ENCODE data around the gene ROBO2. TPM values are rescaled to one million over a fixed set of nuclear protein-coding genes. Genes with fewer than 3 reads are reported as not detected.

The ROBO2 gene
- total and polyA plus RNA-seq, 8 donors, result 0.65 to 4.3 (median 1.6) TPM

DNA sequence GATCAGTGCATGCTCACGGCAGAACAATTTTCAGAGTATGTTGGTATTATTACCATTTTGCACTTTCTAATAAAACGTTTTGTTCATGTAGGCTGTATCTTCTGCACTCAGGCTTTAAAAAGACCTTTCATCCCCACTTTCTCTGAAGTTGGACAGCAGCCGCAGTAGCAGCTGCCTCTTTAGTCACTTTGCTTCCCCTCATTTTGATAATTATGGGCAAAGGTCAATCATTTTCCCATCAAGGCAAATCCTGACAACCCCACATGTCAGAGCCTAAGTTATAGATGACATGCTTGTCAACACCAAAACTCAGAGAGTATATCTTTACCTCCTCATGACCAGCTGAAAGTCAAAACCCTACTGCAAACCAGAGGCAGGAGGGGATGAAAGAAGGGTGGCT lies 99.7 kb downstream of the ROBO2 start:
- DNase-seq, result no peak
- no peaks in the 10 kb centered on the region for H3K27me3 ChIP-seq
- no peak for ATAC-seq
- intact Hi-C loops (cut with DNase I), result no loop called here
- H3K4me3 ChIP-seq, result no peak overlapping the region
- no peaks in the 10 kb centered on the region for H3K36me3 ChIP-seq
- TF ChIP-seq CTCF (IDR thresholded peaks at IDR 0.05), result no peak
- FAIRE-seq, result no peak
- no peaks in the 10 kb centered on the region for H3K4me1 ChIP-seq
- H3K9me3 ChIP-seq, result no peaks in the 10 kb centered on the region
- 57 to 67% methylated on average over 3 of the region's 3 CpGs for WGBS, 2 donors
- no peak overlapping the region for H3K27ac ChIP-seq

- Histone ChIP-seq H3K4me1 (no peaks in the 10 kb centered on the region), H3K27me3 (no peaks in the 10 kb centered on the region), H3K4me3 (no peak overlapping the region), H3K9me3 (no peaks in the 10 kb centered on the region), H3K36me3 (no peaks in the 10 kb centered on the region), H3K27ac (no peak overlapping the region)
- DNase-seq, result no peak
- TF ChIP-seq CTCF (IDR thresholded peaks at IDR 0.05), result no peak
- intact Hi-C loops (cut with DNase I), result no loop called here
- no peak for FAIRE-seq
- ATAC-seq, result no peak
- 41 to 46% methylated on average over 3 of the region's 3 CpGs for WGBS, 2 donors
Observed at GRCh38 chr3:77141423-77141822, 101.5 kb downstream of the ROBO2 start.

DNA sequence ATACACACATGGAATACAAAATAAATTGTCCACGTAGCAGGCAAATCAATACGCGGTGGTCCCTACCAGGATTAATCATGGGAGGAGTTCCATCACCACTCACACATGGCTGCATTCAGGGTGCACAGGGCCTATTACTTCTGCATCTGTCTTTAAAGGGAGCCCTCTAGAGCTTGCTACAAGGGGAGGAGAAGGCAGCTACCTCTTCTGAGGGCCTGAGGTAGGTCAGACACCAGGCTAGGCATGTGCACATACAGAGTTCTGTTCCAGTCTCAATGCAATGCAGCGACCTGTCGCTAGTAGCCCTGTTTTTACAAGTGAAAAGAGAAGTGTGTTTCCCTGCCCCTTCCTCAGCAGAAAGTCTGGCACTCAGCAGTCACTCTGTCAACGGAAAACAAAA lies 102.7 kb downstream of the ROBO2 start:
- intact Hi-C loops (cut with DNase I), result no loop called here
- DNase-seq (no peak), ATAC-seq (no peak), FAIRE-seq (no peak)
- Histone ChIP-seq H3K4me3 (no peak overlapping the region), H3K4me1 (no peaks in the 10 kb centered on the region), H3K27me3 (no peaks in the 10 kb centered on the region), H3K36me3 (no peaks in the 10 kb centered on the region), H3K27ac (no peak overlapping the region), H3K9me3 (no peaks in the 10 kb centered on the region)
- no peak for TF ChIP-seq CTCF (IDR thresholded peaks at IDR 0.05)
- WGBS, 2 donors, result 63 to 73% methylated on average over 6 of the region's 6 CpGs

DNA sequence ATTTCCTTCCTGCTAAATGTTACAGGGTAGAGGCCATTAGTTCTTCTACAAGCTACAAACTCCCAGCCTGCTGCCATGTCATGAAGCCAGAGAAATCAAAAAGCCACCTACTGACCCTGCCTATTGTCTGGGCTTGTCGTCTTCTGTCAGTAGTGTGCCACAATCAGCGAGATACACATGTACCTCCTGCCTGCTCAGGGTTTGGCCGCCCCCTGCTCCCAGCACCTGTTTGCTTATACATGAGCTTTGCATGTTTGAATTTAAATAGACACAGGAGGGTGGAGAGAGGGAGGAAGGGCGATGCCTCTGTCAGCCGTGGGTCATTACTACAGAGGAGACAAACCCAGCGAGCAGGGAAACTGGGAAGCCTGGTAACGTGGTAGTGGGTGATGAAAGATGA lies 106.1 kb downstream of the ROBO2 start:
- WGBS, 2 donors, result 50 to 55% methylated on average over 7 of the region's 7 CpGs
- ATAC-seq, result no peak

More for the DNA sequence above, 106.1 kb downstream of the ROBO2 start:
- no peak overlapping the region for H3K27ac ChIP-seq
- H3K27me3 ChIP-seq, result no peaks in the 10 kb centered on the region
- FAIRE-seq (no peak), DNase-seq (peak in 1 of 6 donors; percentile 25)
- TF ChIP-seq CTCF (IDR thresholded peaks at IDR 0.05), result no peak
- H3K9me3 ChIP-seq, result no peaks in the 10 kb centered on the region
- H3K4me1 ChIP-seq, result no peaks in the 10 kb centered on the region
- H3K4me3 ChIP-seq, result no peak overlapping the region
- intact Hi-C loops (cut with DNase I), result no loop called here
- no peaks in the 10 kb centered on the region for H3K36me3 ChIP-seq

Data from pancreas (tissue), 10 donors.